ENCODE data around the gene KIF17.
A peak's percentile ranks its signal among the peaks of the same experiment; 100 is the strongest.

The KIF17 gene

GRCh38 chr1:20700636-20701215 lies 17.1 kb downstream of the KIF17 start:
- no peak overlapping the region for H3K4me3 ChIP-seq (ENCODE audit: control insufficient read depth, low read depth, low read length)
- TF ChIP-seq CTCF (conservative IDR thresholded peaks at IDR 0.05; ENCODE audit: control insufficient read depth, insufficient read depth, low read depth, low read length): no peak
- DNase-seq (ENCODE audit: low read depth): no peak

- no peak for TF ChIP-seq CTCF (conservative IDR thresholded peaks at IDR 0.05; ENCODE audit: control insufficient read depth, insufficient read depth, low read depth, low read length)
- H3K4me3 ChIP-seq (ENCODE audit: control insufficient read depth, low read depth, low read length): no peak overlapping the region
- no peak for DNase-seq (ENCODE audit: low read depth)
Observed at GRCh38 chr1:20699558-20699957, 18.2 kb downstream of the KIF17 start.

- no peak overlapping the region for H3K4me3 ChIP-seq (ENCODE audit: control insufficient read depth, low read depth, low read length)
- TF ChIP-seq CTCF (conservative IDR thresholded peaks at IDR 0.05; ENCODE audit: control insufficient read depth, insufficient read depth, low read depth, low read length): no peak
- DNase-seq (ENCODE audit: low read depth): peak; percentile 62
Observed at GRCh38 chr1:20698195-20698910, 19.5 kb downstream of the KIF17 start.

GRCh38 chr1:20697563-20697962 lies 20.2 kb downstream of the KIF17 start:
- H3K4me3 ChIP-seq (ENCODE audit: control insufficient read depth, low read depth, low read length): no peak overlapping the region
- no peak for TF ChIP-seq CTCF (conservative IDR thresholded peaks at IDR 0.05; ENCODE audit: control insufficient read depth, insufficient read depth, low read depth, low read length)
- no peak for DNase-seq (ENCODE audit: low read depth)

GRCh38 chr1:20696397-20697333 lies 21.1 kb downstream of the KIF17 start:
- DNase-seq (ENCODE audit: low read depth): peak; percentile 87
- TF ChIP-seq CTCF (conservative IDR thresholded peaks at IDR 0.05; ENCODE audit: control insufficient read depth, insufficient read depth, low read depth, low read length): peak; percentile 64
- peak overlapping the region; percentile 66 for H3K4me3 ChIP-seq (ENCODE audit: control insufficient read depth, low read depth, low read length)

GRCh38 chr1:20695515-20695914 lies 22.3 kb downstream of the KIF17 start:
- H3K4me3 ChIP-seq (ENCODE audit: control insufficient read depth, low read depth, low read length): no peak overlapping the region
- TF ChIP-seq CTCF (conservative IDR thresholded peaks at IDR 0.05; ENCODE audit: control insufficient read depth, insufficient read depth, low read depth, low read length): no peak

More at GRCh38 chr1:20695515-20695914, 22.3 kb downstream of the KIF17 start:
- DNase-seq (ENCODE audit: low read depth): no peak

Measured in fibroblast of mammary gland (primary cell).